SK-N-SH treated with all-trans-retinoic acid at 6 μM for 48 hours (cell line): ENCODE data around the gene ANKRD65.

Source experiments
- ATAC-seq: fragments of 200-7000 bp; cut with Tn5 transposase; 3 replicates; pipeline ENCODE4 v1.9.1; 2020; ENCODE audit warnings: mild to moderate bottlenecking, moderate library complexity
- CSDC2 ChIP-seq: fragments of 250-450 bp; sonication (Bioruptor Pico); IDR thresholded peaks from 2 replicates; pipeline ENCODE4 v1.5.0; 2020; ENCODE audit warnings: mild to moderate bottlenecking, moderate library complexity
- ESRRG ChIP-seq: fragments of 250-450 bp; sonication (Bioruptor Pico); IDR thresholded peaks from 2 replicates; pipeline ENCODE4 v1.6.1; 2021; ENCODE audit warnings: mild to moderate bottlenecking
- ISL1 ChIP-seq: fragments of 250-450 bp; sonication (Bioruptor Pico); IDR thresholded peaks from 2 replicates; pipeline ENCODE4 v2.1.2; 2022; ENCODE audit warnings: mild to moderate bottlenecking, moderate library complexity
- OSR1 ChIP-seq: fragments of 250-450 bp; sonication (Bioruptor Pico); IDR thresholded peaks from 2 replicates; pipeline ENCODE4 v1.8.0; 2022; ENCODE audit warnings: moderate library complexity, mild to moderate bottlenecking, inconsistent platforms
- PPARA ChIP-seq: fragments of 250-450 bp; sonication (Bioruptor Pico); IDR thresholded peaks from 2 replicates; pipeline ENCODE4 v1.5.0; 2020; ENCODE audit warnings: mild to moderate bottlenecking, borderline replicate concordance
- RARB ChIP-seq: fragments of 250-450 bp; sonication (Bioruptor Pico); IDR thresholded peaks from 2 replicates; pipeline ENCODE4 v1.8.0; 2021; ENCODE audit warnings: mild to moderate bottlenecking, moderate library complexity
- SNAI2 ChIP-seq: fragments of 250-450 bp; sonication (Bioruptor Pico); IDR thresholded peaks from 2 replicates; pipeline ENCODE4 v1.5.0; 2020; ENCODE audit warnings: mild to moderate bottlenecking, moderate library complexity
- ZC3H10 ChIP-seq: fragments of 250-450 bp; sonication (Bioruptor Pico); IDR thresholded peaks from 2 replicates; pipeline ENCODE4 v1.5.1; 2021; ENCODE audit warnings: mild to moderate bottlenecking, moderate library complexity
- ZFP30 ChIP-seq: fragments of 450-650 bp; formaldehyde crosslinking; IDR thresholded peaks from 2 replicates; pipeline ENCODE4 v1.5.0; 2022; ENCODE audit warnings: mild to moderate bottlenecking, moderate library complexity
- ZNF565 ChIP-seq: fragments of 450-650 bp; formaldehyde crosslinking; conservative IDR thresholded peaks from 2 replicates; pipeline ENCODE4 v1.5.0; 2020; ENCODE audit warnings: low read depth, mild to moderate bottlenecking, moderate library complexity
- ZNF70 ChIP-seq: fragments of 450-650 bp; formaldehyde crosslinking; IDR thresholded peaks from 2 replicates; pipeline ENCODE4 v1.5.0; 2020; ENCODE audit warnings: mild to moderate bottlenecking, moderate library complexity
- TF ChIP-seq, protein P1 (sequence below): fragments of 250-450 bp; sonication (Bioruptor Pico); IDR thresholded peaks from 2 replicates; pipeline ENCODE4 v1.8.0; 2020; ENCODE audit warnings: mild to moderate bottlenecking, moderate library complexity, borderline replicate concordance
- TF ChIP-seq, protein P2 (sequence below): fragments of 250-450 bp; sonication (Bioruptor Pico); IDR thresholded peaks from 2 replicates; pipeline ENCODE4 v1.5.1; 2020; ENCODE audit warnings: low read depth, mild to moderate bottlenecking, moderate library complexity
- TF ChIP-seq, protein P3 (sequence below): fragments of 250-450 bp; sonication (Bioruptor Pico); IDR thresholded peaks from 2 replicates; pipeline ENCODE4 v1.5.0; 2020; ENCODE audit warnings: mild to moderate bottlenecking, moderate library complexity

The ANKRD65 gene

DNA sequence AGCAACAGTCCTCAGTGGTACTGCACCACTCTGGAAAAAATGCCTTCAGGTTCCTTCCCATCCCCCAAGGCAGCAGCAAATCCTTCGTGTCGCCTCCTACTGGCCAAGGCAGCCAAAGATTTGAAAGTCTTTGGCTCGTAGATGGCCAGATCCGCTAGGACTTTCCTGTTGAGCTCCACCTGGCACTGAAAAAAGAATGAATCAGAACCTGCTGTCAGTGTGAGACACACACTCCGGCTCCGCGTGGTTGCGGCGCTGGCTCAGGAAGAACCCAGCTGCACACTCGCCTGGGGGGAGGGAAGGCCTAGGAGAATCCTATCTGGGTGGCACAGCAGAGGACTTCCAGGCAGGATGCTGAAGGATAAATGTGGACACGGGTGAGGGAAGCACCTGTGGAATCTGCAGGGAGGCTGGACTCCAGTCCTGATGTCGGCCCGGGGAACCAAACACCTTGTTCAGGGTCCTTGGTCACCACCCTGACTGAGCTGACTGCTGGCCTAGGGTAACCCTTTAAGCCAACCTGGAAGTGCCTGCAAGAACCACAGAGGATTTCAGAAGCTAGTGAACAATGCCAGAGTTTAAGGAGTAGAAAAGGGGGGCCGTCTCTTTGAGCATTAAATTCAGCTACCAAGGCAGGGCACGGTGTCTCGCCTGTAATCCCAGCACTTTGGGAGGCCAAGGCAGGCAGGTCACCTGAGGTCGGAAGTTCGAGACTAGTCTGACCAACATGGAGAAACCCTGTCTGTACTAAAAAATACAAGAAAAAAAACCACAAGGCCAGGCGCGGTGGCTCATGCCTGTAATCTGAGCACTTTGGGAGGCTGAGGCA is 18.8 kb downstream of the ANKRD65 start:
- TF ChIP-seq ESRRG (CRISPR knock-in tag) (no peak), PPARA (CRISPR knock-in tag) (no peak), OSR1 (CRISPR knock-in tag) (no peak), RARB (CRISPR knock-in tag) (no peak), SNAI2 (CRISPR knock-in tag) (no peak), ZFP30 (no peak)
- TF ChIP-seq, protein P1, sequence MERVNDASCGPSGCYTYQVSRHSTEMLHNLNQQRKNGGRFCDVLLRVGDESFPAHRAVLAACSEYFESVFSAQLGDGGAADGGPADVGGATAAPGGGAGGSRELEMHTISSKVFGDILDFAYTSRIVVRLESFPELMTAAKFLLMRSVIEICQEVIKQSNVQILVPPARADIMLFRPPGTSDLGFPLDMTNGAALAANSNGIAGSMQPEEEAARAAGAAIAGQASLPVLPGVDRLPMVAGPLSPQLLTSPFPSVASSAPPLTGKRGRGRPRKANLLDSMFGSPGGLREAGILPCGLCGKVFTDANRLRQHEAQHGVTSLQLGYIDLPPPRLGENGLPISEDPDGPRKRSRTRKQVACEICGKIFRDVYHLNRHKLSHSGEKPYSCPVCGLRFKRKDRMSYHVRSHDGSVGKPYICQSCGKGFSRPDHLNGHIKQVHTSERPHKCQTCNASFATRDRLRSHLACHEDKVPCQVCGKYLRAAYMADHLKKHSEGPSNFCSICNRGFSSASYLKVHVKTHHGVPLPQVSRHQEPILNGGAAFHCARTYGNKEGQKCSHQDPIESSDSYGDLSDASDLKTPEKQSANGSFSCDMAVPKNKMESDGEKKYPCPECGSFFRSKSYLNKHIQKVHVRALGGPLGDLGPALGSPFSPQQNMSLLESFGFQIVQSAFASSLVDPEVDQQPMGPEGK = no peak
- TF ChIP-seq, protein P2, sequence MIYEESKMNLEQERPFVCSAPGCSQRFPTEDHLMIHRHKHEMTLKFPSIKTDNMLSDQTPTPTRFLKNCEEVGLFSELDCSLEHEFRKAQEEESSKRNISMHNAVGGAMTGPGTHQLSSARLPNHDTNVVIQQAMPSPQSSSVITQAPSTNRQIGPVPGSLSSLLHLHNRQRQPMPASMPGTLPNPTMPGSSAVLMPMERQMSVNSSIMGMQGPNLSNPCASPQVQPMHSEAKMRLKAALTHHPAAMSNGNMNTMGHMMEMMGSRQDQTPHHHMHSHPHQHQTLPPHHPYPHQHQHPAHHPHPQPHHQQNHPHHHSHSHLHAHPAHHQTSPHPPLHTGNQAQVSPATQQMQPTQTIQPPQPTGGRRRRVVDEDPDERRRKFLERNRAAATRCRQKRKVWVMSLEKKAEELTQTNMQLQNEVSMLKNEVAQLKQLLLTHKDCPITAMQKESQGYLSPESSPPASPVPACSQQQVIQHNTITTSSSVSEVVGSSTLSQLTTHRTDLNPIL = no peak
- ATAC-seq = no peak

DNA sequence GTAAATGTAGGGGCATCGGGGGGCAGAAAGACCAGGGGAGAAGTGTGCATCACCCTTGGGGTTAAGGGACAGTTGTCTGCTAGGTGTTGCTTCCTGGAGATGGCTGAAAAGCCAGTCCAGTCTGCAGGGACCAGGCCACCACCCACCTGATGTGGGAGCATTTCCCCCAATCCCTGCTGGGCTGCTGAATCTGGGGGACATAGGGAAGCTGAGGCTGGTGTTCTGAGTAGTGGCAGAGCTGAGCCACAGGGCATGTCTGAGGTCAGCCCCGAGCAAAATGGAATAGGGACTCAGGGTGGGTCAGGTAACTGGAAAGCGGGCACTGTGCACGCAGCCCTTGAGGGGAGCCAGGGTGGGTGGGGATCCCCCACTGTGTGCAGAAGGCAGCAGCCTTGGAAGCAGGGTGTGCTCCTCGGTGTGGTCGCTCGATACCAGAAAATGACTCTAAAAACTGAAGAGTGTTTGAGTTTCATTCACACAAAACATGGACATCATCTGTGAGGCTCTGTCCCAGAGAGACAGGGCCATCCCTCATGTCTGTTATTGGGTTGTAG is 19.5 kb downstream of the ANKRD65 start:
- TF ChIP-seq ESRRG (CRISPR knock-in tag) (no peak), CSDC2 (CRISPR knock-in tag) (no peak), ISL1 (CRISPR knock-in tag) (no peak), ZNF70 (CRISPR knock-in tag) (no peak)
- TF ChIP-seq, protein P3, sequence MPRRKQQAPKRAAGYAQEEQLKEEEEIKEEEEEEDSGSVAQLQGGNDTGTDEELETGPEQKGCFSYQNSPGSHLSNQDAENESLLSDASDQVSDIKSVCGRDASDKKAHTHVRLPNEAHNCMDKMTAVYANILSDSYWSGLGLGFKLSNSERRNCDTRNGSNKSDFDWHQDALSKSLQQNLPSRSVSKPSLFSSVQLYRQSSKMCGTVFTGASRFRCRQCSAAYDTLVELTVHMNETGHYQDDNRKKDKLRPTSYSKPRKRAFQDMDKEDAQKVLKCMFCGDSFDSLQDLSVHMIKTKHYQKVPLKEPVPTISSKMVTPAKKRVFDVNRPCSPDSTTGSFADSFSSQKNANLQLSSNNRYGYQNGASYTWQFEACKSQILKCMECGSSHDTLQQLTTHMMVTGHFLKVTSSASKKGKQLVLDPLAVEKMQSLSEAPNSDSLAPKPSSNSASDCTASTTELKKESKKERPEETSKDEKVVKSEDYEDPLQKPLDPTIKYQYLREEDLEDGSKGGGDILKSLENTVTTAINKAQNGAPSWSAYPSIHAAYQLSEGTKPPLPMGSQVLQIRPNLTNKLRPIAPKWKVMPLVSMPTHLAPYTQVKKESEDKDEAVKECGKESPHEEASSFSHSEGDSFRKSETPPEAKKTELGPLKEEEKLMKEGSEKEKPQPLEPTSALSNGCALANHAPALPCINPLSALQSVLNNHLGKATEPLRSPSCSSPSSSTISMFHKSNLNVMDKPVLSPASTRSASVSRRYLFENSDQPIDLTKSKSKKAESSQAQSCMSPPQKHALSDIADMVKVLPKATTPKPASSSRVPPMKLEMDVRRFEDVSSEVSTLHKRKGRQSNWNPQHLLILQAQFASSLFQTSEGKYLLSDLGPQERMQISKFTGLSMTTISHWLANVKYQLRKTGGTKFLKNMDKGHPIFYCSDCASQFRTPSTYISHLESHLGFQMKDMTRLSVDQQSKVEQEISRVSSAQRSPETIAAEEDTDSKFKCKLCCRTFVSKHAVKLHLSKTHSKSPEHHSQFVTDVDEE (CRISPR knock-in tag) = no peak
- no peak for ATAC-seq

DNA sequence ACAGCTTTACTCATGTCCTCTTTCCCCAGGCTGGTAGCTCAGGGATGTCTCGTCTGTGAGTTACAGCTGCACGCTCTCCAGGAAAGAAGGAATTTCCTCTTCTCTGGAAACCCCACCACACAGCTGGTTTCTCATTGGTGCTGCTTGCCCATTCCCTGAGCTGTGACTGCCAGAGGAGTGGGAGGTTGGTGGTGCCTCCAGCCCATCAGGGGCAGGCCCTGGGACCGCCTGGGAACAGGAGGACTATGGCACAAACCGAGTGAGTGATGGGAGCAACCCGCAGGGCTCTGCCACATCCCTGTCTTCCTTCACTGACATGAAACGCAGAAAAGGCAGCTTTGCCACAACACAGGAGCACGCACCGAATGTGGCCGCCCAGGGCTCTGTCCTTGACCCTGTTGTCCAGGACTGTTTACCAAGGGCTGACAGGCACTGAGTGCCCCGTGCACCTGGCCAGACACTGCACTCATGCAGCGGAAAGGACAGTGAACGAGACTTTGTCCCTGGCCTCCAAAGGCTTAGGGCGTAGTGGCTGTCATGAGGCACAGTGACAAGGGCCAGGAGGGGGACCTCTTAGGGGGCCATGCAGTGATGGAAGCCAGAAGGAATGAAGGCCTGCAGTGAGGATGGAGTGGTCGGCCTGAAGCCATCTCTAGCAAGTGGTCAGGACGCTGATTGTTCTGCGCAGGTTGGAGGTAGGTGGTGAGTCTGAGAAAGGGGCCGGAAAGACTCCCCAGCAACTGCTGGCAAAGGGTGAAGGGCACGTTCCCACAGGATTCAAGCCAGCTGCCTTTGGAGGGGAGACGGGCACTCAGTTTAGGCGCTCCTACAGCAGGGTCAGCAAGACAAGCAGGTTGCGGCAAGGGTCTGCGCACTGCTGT is 20.3 kb downstream of the ANKRD65 start:
- no peak for ATAC-seq

More for the DNA sequence above, 20.3 kb downstream of the ANKRD65 start:
- TF ChIP-seq ZNF565 (CRISPR knock-in tag) (no peak), RARB (CRISPR knock-in tag) (no peak), ZC3H10 (CRISPR knock-in tag) (no peak), OSR1 (CRISPR knock-in tag) (no peak), CSDC2 (CRISPR knock-in tag) (no peak)
- TF ChIP-seq, protein P3 (CRISPR knock-in tag) = no peak
